PC-9 (cell line): Measurements from ENCODE around the gene DENND2A. TPM values are rescaled to one million over a fixed set of nuclear protein-coding genes. Genes with fewer than 3 reads are reported as not detected.
"Not testable (repeated sequence)": the region's sequence is repeated elsewhere in the genome, so short reads cannot be mapped to it uniquely, and the experiment has no call there.

Source experiments
- BruUV-seq: library from RNA; stranded (reverse); fragments of 400-500 nt; replicated peaks from 2 replicates; lab custom pipeline; 2021; lab: Mats Ljungman, UMichigan
- CTCF ChIA-PET: fragments of 300-600 bp; sonication (Branson Sonifier 250); formaldehyde crosslinking; loops from one replicate; lab custom pipeline; 2022; ENCODE audit warnings: antibody characterized with exemption; lab: Charles Lee
- POLR2A ChIA-PET: fragments of 300-600 bp; sonication (Branson Sonifier 250); formaldehyde crosslinking; loops from one replicate; lab custom pipeline; 2022; ENCODE audit warnings: antibody characterized with exemption; ENCODE audit not compliant: unreplicated experiment; lab: Charles Lee
- DNase-seq, 2 experiments: peaks; one replicate each; pipeline versions ENCODE4 v3.0.0 to v3.0.0-alpha.2; 2015 to 2022; ENCODE audit warnings: mixed read lengths in 1 of 2
- H2AFZ ChIP-seq: fragments of 200-600 bp; sonication (generic); 2 replicates; pipeline ENCODE4 v1.8.1; 2017; ENCODE audit warnings: antibody characterized with exemption
- H3F3A ChIP-seq: fragments of 200-600 bp; sonication (generic); 2 replicates; pipeline ENCODE4 v1.8.1; 2017; ENCODE audit warnings: antibody characterized with exemption, mild to moderate bottlenecking, low read depth; ENCODE audit not compliant: insufficient read depth
- H3K27ac ChIP-seq: fragments of 200-600 bp; sonication (generic); 2 replicates; pipeline ENCODE4 v1.6.1; 2016; ENCODE audit warnings: mixed run types
- H3K27me3 ChIP-seq: fragments of 200-600 bp; sonication (generic); 2 replicates; pipeline ENCODE4 v1.6.1; 2016; ENCODE audit warnings: low read depth, mixed run types; ENCODE audit not compliant: insufficient read depth
- H3K36me3 ChIP-seq: fragments of 200-600 bp; sonication (generic); 2 replicates; pipeline ENCODE4 v1.6.1; 2016; ENCODE audit warnings: low read depth, mixed run types
- H3K4me1 ChIP-seq: fragments of 200-600 bp; sonication (generic); replicated peaks from 2 replicates; pipeline ENCODE4 v1.6.1; 2016; ENCODE audit warnings: mixed run types; ENCODE audit not compliant: insufficient read depth
- H3K4me2 ChIP-seq: fragments of 200-600 bp; sonication (generic); 2 replicates; pipeline ENCODE4 v1.6.1; 2017; ENCODE audit warnings: mixed run types
- H3K4me3 ChIP-seq: fragments of 200-600 bp; sonication (generic); 2 replicates; pipeline ENCODE4 v1.6.1; 2016; ENCODE audit warnings: mixed run types
- H3K79me2 ChIP-seq: fragments of 200-600 bp; sonication (generic); 2 replicates; pipeline ENCODE4 v1.6.1; 2017; ENCODE audit warnings: low read depth, mixed run types
- H3K9me2 ChIP-seq: fragments of 200-600 bp; sonication (generic); 2 replicates; pipeline ENCODE4 v1.8.1; 2017; ENCODE audit warnings: mild to moderate bottlenecking; ENCODE audit not compliant: insufficient read depth
- H3K9me3 ChIP-seq: fragments of 200-600 bp; sonication (generic); 2 replicates; pipeline ENCODE4 v1.8.1; 2016; ENCODE audit warnings: low read depth; ENCODE audit not compliant: insufficient read depth
- H4K20me1 ChIP-seq: fragments of 200-600 bp; sonication (generic); 2 replicates; pipeline ENCODE4 v1.8.1; 2017; ENCODE audit not compliant: insufficient read depth
- CTCF ChIP-seq: fragments of 200-600 bp; sonication (generic); conservative IDR thresholded peaks from 2 replicates; pipeline ENCODE4 v1.6.1; 2017; ENCODE audit warnings: mixed run types, antibody characterized with exemption, mild to moderate bottlenecking, moderate library complexity
- EZH2 ChIP-seq: fragments of 200-600 bp; sonication (generic); IDR thresholded peaks from 2 replicates; pipeline ENCODE4 v1.8.0; 2017; ENCODE audit warnings: antibody characterized with exemption, low read depth
- intact Hi-C: fragments of 100-400 bp; cut with micrococcal nuclease; formaldehyde crosslinking; loops from one replicate; pipeline ENCODE4 v1.10.0; 2022; ENCODE audit not compliant: unreplicated experiment
- total RNA-seq: library from RNA; stranded (reverse); gene quantifications from 2 replicates; pipeline ENCODE4 v1.2.3, GENCODE V29; 2021

The DENND2A gene
- total RNA-seq, 1 experiment from 2014 or later, result 4.2 TPM

- no peaks in the 10 kb centered on the region for H3K9me2 ChIP-seq
- H3K4me2 ChIP-seq, result no peak overlapping the region
- TF ChIP-seq CTCF (no peak), EZH2 (no peak)
- no peak overlapping the region for H3K4me3 ChIP-seq
- BruUV-seq, result no TSS peak
- intact Hi-C loops, result no loop called here
- ChIA-PET POLR2A (no interaction called here), CTCF (no interaction called here)
- no peaks in the 10 kb centered on the region for H3K36me3 ChIP-seq
- no peaks in the 10 kb centered on the region for H3K9me3 ChIP-seq
- peaks cover 12% of the 10 kb centered on the region for H3K4me1 ChIP-seq
- no peaks in the 10 kb centered on the region for H3K79me2 ChIP-seq
- H3F3A ChIP-seq, result peaks cover 3% of the 10 kb centered on the region; the same call in 1 of the 2 replicates
- H4K20me1 ChIP-seq, result no peaks in the 10 kb centered on the region
- no peak overlapping the region for H2AFZ ChIP-seq
- H3K27me3 ChIP-seq, result no peaks in the 10 kb centered on the region
- DNase-seq, result peak in 1 of 2 experiments; percentile 9
- no peak overlapping the region for H3K27ac ChIP-seq
Measured at GRCh38 chr7:140506788-140507464, 133.7 kb downstream of the DENND2A start.

- ChIA-PET CTCF (no interaction called here), POLR2A (no interaction called here)
- Histone ChIP-seq H3K79me2 (no peaks in the 10 kb centered on the region), H3K9me3 (no peaks in the 10 kb centered on the region), H3F3A (peaks cover 7% of the 10 kb centered on the region; the same call in 1 of the 2 replicates), H3K4me2 (no peak overlapping the region), H3K36me3 (no peaks in the 10 kb centered on the region), H3K9me2 (no peaks in the 10 kb centered on the region), H3K4me1 (peaks cover 4% of the 10 kb centered on the region; the same call in 1 of the 2 replicates), H3K27ac (no peak overlapping the region), H2AFZ (no peak overlapping the region), H4K20me1 (no peaks in the 10 kb centered on the region), H3K27me3 (no peaks in the 10 kb centered on the region), H3K4me3 (no peak overlapping the region)
- BruUV-seq, result no TSS peak
- DNase-seq, result no peak
- TF ChIP-seq CTCF, result no peak
- TF ChIP-seq EZH2, result no peak
- intact Hi-C loops, result no loop called here
Measured at GRCh38 chr7:140501966-140502365, 138.6 kb downstream of the DENND2A start.

- H4K20me1 ChIP-seq, H3K4me3 ChIP-seq, H3K27me3 ChIP-seq, H3K4me1 ChIP-seq, H3K9me3 ChIP-seq, H3K27ac ChIP-seq, intact Hi-C loops, DNase-seq, BruUV-seq, H3K79me2 ChIP-seq, H2AFZ ChIP-seq, POLR2A ChIA-PET, H3K36me3 ChIP-seq, H3K4me2 ChIP-seq, H3K9me2 ChIP-seq: not testable (repeated sequence)
- H3F3A ChIP-seq, result peaks cover 10% of the 10 kb centered on the region; the same call in 1 of the 2 replicates
- CTCF ChIA-PET, result interaction anchor here (0.6 kb wide), 1 partner anchor 453 kb away, joined by 4 read pairs; no protein-coding TSS in a partner anchor
Measured at GRCh38 chr7:140497807-140498206, 142.8 kb downstream of the DENND2A start.
